K562 (cell line): ENCODE measurements around the gene FFAR1. TPM values are rescaled to one million over a fixed set of nuclear protein-coding genes. Genes with fewer than 3 reads are reported as not detected.

ENCODE experiments used
- ARID1B ChIP-seq: fragments of 450-650 bp; IDR thresholded peaks from 2 replicates; pipeline ENCODE4 v1.6.1; 2016; ENCODE audit warnings: antibody characterized with exemption, mild to moderate bottlenecking, inconsistent platforms
- BRD9 ChIP-seq: fragments of 450-650 bp; IDR thresholded peaks from 2 replicates; pipeline ENCODE4 v1.6.1; 2018; ENCODE audit warnings: low read depth; ENCODE audit not compliant: partially characterized antibody
- FOS ChIP-seq: IDR thresholded peaks from 3 replicates; pipeline ENCODE4 v1.6.1; 2011; ENCODE audit not compliant: insufficient read length; ENCODE audit errors: extremely low read depth
- FOXA3 ChIP-seq, 2 experiments: fragments of 450-650 bp in 1 of 2; sonication (generic) in 1 of 2; formaldehyde crosslinking; IDR thresholded peaks in 1 of 2; conservative IDR thresholded peaks in 1 of 2; 2 replicates each; pipeline versions ENCODE4 v1.4.0 to v1.8.0; 2020 to 2022; ENCODE audit warnings: mild to moderate bottlenecking in 2 of 2, missing genetic modification reagents in 1 of 2
- HLTF ChIP-seq: fragments of 450-650 bp; IDR thresholded peaks from 2 replicates; pipeline ENCODE4 v1.6.1; 2016
- HNRNPL ChIP-seq: fragments of 200-400 bp; formaldehyde crosslinking; IDR thresholded peaks from 2 replicates; pipeline ENCODE4 v1.6.1; 2017; ENCODE audit warnings: low read depth, mild to moderate bottlenecking, low read length
- IRF2 ChIP-seq: sonication (generic); formaldehyde crosslinking; IDR thresholded peaks from 2 replicates; pipeline ENCODE4 v1.8.1; 2022; ENCODE audit warnings: mild to moderate bottlenecking, missing genetic modification reagents
- RAD21 ChIP-seq, 2 experiments: fragments of 250-450 bp in 1 of 2; fragments of 450-650 bp in 1 of 2; sonication (Bioruptor Pico) in 1 of 2; formaldehyde crosslinking in 1 of 2; IDR thresholded peaks in 1 of 2; conservative IDR thresholded peaks in 1 of 2; 2 replicates each; pipeline versions ENCODE4 v1.4.0 to v1.8.0; 2020 to 2022; ENCODE audit warnings: mild to moderate bottlenecking in 2 of 2, moderate library complexity in 1 of 2
- RAD51 ChIP-seq: fragments of 450-650 bp; IDR thresholded peaks from 2 replicates; pipeline ENCODE4 v1.7.1; 2016; ENCODE audit warnings: low read depth, mild to moderate bottlenecking, borderline replicate concordance
- SLC30A9 ChIP-seq: fragments of 250-450 bp; sonication (Bioruptor Pico); IDR thresholded peaks from 2 replicates; pipeline ENCODE4 v1.8.0; 2022; ENCODE audit warnings: mild to moderate bottlenecking, moderate library complexity
- SRSF3 ChIP-seq: fragments of 200-400 bp; formaldehyde crosslinking; IDR thresholded peaks from 2 replicates; pipeline ENCODE4 v1.6.1; 2016; ENCODE audit warnings: mild to moderate bottlenecking, low read length, moderate library complexity; ENCODE audit not compliant: insufficient read depth
- ZC3H8 ChIP-seq: fragments of 450-650 bp; IDR thresholded peaks from 2 replicates; pipeline ENCODE4 v1.6.1; 2017
- ZFP30 ChIP-seq: fragments of 250-450 bp; sonication (Bioruptor Pico); IDR thresholded peaks from 2 replicates; pipeline ENCODE4 v1.8.0; 2022; ENCODE audit warnings: moderate library complexity, mild to moderate bottlenecking, inconsistent platforms, borderline replicate concordance
- ZFP36 ChIP-seq: fragments of 150-350 bp; IDR thresholded peaks from 2 replicates; pipeline ENCODE4 v1.6.1; 2018; ENCODE audit warnings: low read length, low read depth; ENCODE audit not compliant: partially characterized antibody
- ZKSCAN1 ChIP-seq: fragments of 150-350 bp; IDR thresholded peaks from 2 replicates; pipeline ENCODE4 v1.6.1; 2016; ENCODE audit warnings: low read depth, low read length
- ZNF121 ChIP-seq: sonication (generic); formaldehyde crosslinking; conservative IDR thresholded peaks from 2 replicates; pipeline ENCODE4 v1.8.0; 2022; ENCODE audit warnings: missing genetic modification reagents
- polyA plus RNA-seq, 8 experiments: library from polyadenylated mRNA; depleted of rRNA in 4 of 8; stranded (reverse) in 5 of 8; unstranded in 3 of 8; fragments of >200 nt; fragmentation: Nextera tagmentation in 2 of 8; fragmentation: Illumina TruSeq in 1 of 8; extraction: Ambion mirVana in 2 of 8; extraction: Trizol in 1 of 8; gene quantifications; 2 replicates each; pipeline versions ENCODE4 v1.2.1 to v1.2.3, GENCODE V29; 2011 to 2014; ENCODE audit warnings: inconsistent platforms in 1 of 8, missing spikeins in 1 of 8
- total RNA-seq, 7 experiments: library from RNA; depleted of rRNA in 6 of 7; stranded (reverse); fragments of >200 nt in 6 of 7; fragmentation: Illumina TruSeq in 2 of 7; extraction: Trizol in 2 of 7; gene quantifications; 2 replicates each; pipeline versions ENCODE4 v1.2.1 to v1.2.3, GENCODE V29; 2011 to 2021; ENCODE audit warnings: low replicate concordance in 1 of 7
- TF ChIP-seq, protein P1 (sequence below): fragments of 150-350 bp; IDR thresholded peaks from 2 replicates; pipeline ENCODE4 v1.6.1; 2014; ENCODE audit warnings: low read depth, mild to moderate bottlenecking, low read length, borderline replicate concordance
- TF ChIP-seq, protein P2 (sequence below): sonication (generic); formaldehyde crosslinking; IDR thresholded peaks from 2 replicates; pipeline ENCODE4 v1.8.0; 2022; ENCODE audit warnings: mild to moderate bottlenecking, missing genetic modification reagents
- TF ChIP-seq, protein P3 (sequence below): fragments of 450-650 bp; conservative IDR thresholded peaks from 2 replicates; pipeline ENCODE4 v1.6.1; 2016; ENCODE audit warnings: missing genetic modification characterization, low read depth, mild to moderate bottlenecking, control low read depth, missing compliant biosample characterization
- TF ChIP-seq, protein P4 (sequence below): fragments of 250-450 bp; sonication (Bioruptor Pico); IDR thresholded peaks from 2 replicates; pipeline ENCODE4 v1.8.0; 2022; ENCODE audit warnings: inconsistent platforms

Gene FFAR1
- total and polyA plus RNA-seq, 9 of the 15 experiments (the other 6 are each of a cell fraction or from before 2014, with no cell fraction given), result not detected

DNA sequence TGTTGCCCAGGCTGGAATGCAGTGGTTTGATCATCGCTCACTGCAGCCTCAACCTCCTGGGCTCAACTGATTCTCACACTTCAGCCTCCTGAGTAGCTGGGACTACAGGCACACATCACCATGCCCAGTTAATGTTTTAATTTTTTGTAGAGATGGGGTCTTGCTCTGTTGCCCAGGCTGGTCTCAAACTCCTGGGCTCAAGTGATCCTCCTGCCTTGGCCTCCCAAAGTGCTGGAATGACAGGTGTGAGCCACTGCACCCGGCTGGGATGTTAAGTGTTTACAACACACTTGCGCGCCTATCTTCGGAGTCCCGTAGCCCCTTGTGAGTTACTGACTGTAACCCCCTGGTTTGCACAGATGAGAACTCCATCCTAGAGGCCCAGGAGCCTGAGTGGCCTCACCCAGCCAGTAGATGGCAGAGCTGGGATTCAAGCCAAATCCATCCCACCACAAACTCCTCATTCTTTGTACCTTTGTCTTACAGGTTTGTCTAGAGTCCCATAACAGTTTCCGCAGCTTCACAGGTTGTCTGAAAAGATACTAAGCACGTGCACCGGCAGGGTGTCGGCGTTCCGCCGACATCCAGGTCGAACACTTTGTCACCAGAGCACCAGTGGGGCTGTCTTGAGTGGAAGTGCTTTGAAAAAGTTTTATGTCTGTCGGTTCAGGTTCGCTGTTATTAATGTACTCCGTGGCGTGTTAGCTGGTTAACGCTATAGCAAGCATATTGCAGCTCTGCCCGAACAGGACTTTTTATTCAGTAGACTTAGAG, 41.0 kb upstream of the FFAR1 start (continued):
- TF ChIP-seq, protein P1, sequence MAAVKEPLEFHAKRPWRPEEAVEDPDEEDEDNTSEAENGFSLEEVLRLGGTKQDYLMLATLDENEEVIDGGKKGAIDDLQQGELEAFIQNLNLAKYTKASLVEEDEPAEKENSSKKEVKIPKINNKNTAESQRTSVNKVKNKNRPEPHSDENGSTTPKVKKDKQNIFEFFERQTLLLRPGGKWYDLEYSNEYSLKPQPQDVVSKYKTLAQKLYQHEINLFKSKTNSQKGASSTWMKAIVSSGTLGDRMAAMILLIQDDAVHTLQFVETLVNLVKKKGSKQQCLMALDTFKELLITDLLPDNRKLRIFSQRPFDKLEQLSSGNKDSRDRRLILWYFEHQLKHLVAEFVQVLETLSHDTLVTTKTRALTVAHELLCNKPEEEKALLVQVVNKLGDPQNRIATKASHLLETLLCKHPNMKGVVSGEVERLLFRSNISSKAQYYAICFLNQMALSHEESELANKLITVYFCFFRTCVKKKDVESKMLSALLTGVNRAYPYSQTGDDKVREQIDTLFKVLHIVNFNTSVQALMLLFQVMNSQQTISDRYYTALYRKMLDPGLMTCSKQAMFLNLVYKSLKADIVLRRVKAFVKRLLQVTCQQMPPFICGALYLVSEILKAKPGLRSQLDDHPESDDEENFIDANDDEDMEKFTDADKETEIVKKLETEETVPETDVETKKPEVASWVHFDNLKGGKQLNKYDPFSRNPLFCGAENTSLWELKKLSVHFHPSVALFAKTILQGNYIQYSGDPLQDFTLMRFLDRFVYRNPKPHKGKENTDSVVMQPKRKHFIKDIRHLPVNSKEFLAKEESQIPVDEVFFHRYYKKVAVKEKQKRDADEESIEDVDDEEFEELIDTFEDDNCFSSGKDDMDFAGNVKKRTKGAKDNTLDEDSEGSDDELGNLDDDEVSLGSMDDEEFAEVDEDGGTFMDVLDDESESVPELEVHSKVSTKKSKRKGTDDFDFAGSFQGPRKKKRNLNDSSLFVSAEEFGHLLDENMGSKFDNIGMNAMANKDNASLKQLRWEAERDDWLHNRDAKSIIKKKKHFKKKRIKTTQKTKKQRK, result no peak
- TF ChIP-seq RAD21 (CRISPR knock-in tag; conservative IDR thresholded peaks at IDR 0.05 in 1 of 2, IDR thresholded peaks at IDR 0.05 in 1 of 2) (peak in 1 of 2 experiments; percentile 53; a peak in 2 of 4 replicates), ZNF121 (CRISPR knock-in tag) (peak; percentile 100), ARID1B (peak; percentile 42), ZKSCAN1 (no peak), HNRNPL (no peak), FOXA3 (CRISPR knock-in tag; conservative IDR thresholded peaks at IDR 0.05 in 1 of 2, IDR thresholded peaks at IDR 0.05 in 1 of 2) (no peak), HLTF (peak; percentile 68; the same call in 1 of the 2 replicates), ZFP30 (no peak), BRD9 (peak; percentile 54), IRF2 (CRISPR knock-in tag) (no peak), ZC3H8 (no peak), SRSF3 (no peak), FOS (no peak), SLC30A9 (CRISPR knock-in tag) (no peak), ZFP36 (no peak), RAD51 (no peak)
- TF ChIP-seq, protein P2, sequence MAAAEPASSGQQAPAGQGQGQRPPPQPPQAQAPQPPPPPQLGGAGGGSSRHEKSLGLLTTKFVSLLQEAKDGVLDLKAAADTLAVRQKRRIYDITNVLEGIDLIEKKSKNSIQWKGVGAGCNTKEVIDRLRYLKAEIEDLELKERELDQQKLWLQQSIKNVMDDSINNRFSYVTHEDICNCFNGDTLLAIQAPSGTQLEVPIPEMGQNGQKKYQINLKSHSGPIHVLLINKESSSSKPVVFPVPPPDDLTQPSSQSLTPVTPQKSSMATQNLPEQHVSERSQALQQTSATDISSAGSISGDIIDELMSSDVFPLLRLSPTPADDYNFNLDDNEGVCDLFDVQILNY (CRISPR knock-in tag), result no peak
- TF ChIP-seq, protein P3, sequence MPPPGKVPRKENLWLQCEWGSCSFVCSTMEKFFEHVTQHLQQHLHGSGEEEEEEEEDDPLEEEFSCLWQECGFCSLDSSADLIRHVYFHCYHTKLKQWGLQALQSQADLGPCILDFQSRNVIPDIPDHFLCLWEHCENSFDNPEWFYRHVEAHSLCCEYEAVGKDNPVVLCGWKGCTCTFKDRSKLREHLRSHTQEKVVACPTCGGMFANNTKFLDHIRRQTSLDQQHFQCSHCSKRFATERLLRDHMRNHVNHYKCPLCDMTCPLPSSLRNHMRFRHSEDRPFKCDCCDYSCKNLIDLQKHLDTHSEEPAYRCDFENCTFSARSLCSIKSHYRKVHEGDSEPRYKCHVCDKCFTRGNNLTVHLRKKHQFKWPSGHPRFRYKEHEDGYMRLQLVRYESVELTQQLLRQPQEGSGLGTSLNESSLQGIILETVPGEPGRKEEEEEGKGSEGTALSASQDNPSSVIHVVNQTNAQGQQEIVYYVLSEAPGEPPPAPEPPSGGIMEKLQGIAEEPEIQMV, result no peak
- TF ChIP-seq, protein P4, sequence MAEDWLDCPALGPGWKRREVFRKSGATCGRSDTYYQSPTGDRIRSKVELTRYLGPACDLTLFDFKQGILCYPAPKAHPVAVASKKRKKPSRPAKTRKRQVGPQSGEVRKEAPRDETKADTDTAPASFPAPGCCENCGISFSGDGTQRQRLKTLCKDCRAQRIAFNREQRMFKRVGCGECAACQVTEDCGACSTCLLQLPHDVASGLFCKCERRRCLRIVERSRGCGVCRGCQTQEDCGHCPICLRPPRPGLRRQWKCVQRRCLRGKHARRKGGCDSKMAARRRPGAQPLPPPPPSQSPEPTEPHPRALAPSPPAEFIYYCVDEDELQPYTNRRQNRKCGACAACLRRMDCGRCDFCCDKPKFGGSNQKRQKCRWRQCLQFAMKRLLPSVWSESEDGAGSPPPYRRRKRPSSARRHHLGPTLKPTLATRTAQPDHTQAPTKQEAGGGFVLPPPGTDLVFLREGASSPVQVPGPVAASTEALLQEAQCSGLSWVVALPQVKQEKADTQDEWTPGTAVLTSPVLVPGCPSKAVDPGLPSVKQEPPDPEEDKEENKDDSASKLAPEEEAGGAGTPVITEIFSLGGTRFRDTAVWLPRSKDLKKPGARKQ (CRISPR knock-in tag), result 0 out of 2 replicates have a peak, but pooled peaks have one; percentile 57
